HepG2 (cell line): ENCODE measurements around the gene AKAP1. TPM values are rescaled to one million over a fixed set of nuclear protein-coding genes. Genes with fewer than 3 reads are reported as not detected.

Experiments
- ATF5 ChIP-seq: sonication (generic); formaldehyde crosslinking; IDR thresholded peaks from 2 replicates; pipeline ENCODE4 v1.4.0; 2020; ENCODE audit warnings: mild to moderate bottlenecking, low read depth, missing genetic modification reagents
- LBX2 ChIP-seq: sonication (generic); formaldehyde crosslinking; IDR thresholded peaks from 2 replicates; pipeline ENCODE4 v1.5.0; 2020; ENCODE audit warnings: missing genetic modification reagents, mild to moderate bottlenecking, borderline replicate concordance
- PATZ1 ChIP-seq: sonication (generic); formaldehyde crosslinking; IDR thresholded peaks from 2 replicates; pipeline ENCODE4 v1.4.0; 2020; ENCODE audit warnings: missing genetic modification reagents
- PHF20 ChIP-seq: sonication (generic); formaldehyde crosslinking; IDR thresholded peaks from 2 replicates; pipeline ENCODE4 v1.5.0; 2020; ENCODE audit warnings: mild to moderate bottlenecking, missing genetic modification reagents
- RERE ChIP-seq: IDR thresholded peaks from 2 replicates; pipeline ENCODE4 v1.6.1; 2016; ENCODE audit warnings: low read depth, missing genetic modification reagents, missing compliant biosample characterization
- RFXANK ChIP-seq: IDR thresholded peaks from 2 replicates; pipeline ENCODE4 v1.6.1; 2016
- SOX6 ChIP-seq, 2 experiments: fragments of 450-650 bp in 1 of 2; sonication (generic) in 1 of 2; formaldehyde crosslinking in 1 of 2; IDR thresholded peaks; 2 replicates each; pipeline versions ENCODE4 v1.4.0 to v1.6.1; 2017 to 2020; ENCODE audit warnings: antibody characterized with exemption in 1 of 2, mild to moderate bottlenecking in 1 of 2, missing genetic modification reagents in 1 of 2
- SPEN ChIP-seq: sonication (generic); formaldehyde crosslinking; IDR thresholded peaks from 2 replicates; pipeline ENCODE4 v1.5.1; 2020; ENCODE audit warnings: low read depth, mild to moderate bottlenecking, missing genetic modification reagents
- TOPORS ChIP-seq: sonication (generic); formaldehyde crosslinking; IDR thresholded peaks from 2 replicates; pipeline ENCODE4 v1.8.0; 2023; ENCODE audit warnings: mild to moderate bottlenecking, missing genetic modification reagents
- ZBTB42 ChIP-seq: sonication (generic); formaldehyde crosslinking; IDR thresholded peaks from 2 replicates; pipeline ENCODE4 v1.5.0; 2020; ENCODE audit warnings: mild to moderate bottlenecking, missing genetic modification reagents
- ZFYVE20 ChIP-seq: sonication (generic); formaldehyde crosslinking; IDR thresholded peaks from 2 replicates; pipeline ENCODE4 v1.8.0; 2023; ENCODE audit warnings: low read depth, mild to moderate bottlenecking, moderate library complexity, missing genetic modification reagents, borderline replicate concordance
- ZNF142 ChIP-seq: sonication (generic); formaldehyde crosslinking; IDR thresholded peaks from 2 replicates; pipeline ENCODE4 v1.4.0; 2020; ENCODE audit warnings: missing genetic modification reagents
- polyA plus RNA-seq, 8 experiments: library from polyadenylated mRNA; depleted of rRNA in 3 of 8; stranded (reverse) in 7 of 8; unstranded in 1 of 8; fragments of >200 nt; fragmentation: Illumina TruSeq in 4 of 8; extraction: Trizol in 4 of 8; gene quantifications; 2 replicates each; pipeline versions ENCODE4 v1.2.1 to v1.2.3, GENCODE V29; 2011 to 2016; ENCODE audit warnings: low read depth in 4 of 8, missing spikeins in 1 of 8, mixed read lengths in 1 of 8; ENCODE audit not compliant: insufficient read depth in 1 of 8
- total RNA-seq, 5 experiments: library from RNA; depleted of rRNA; stranded (reverse); fragments of >200 nt; fragmentation: Illumina TruSeq; extraction: Trizol; gene quantifications; 2 replicates each; pipeline ENCODE4 v1.2.3, GENCODE V29; 2016; ENCODE audit warnings: low read depth in 1 of 5

AKAP1 gene
- total and polyA plus RNA-seq, 2 of the 13 experiments (the other 11 are each of a cell fraction or from before 2014, with no cell fraction given), result 101 to 131 TPM

GRCh38 chr17:57084802-57085447 lies at the start of gene AKAP1 (continued):
- no peak for TF ChIP-seq ZNF142 (CRISPR knock-in tag)
- no peak; the same call in 1 of the 2 replicates for TF ChIP-seq TOPORS (CRISPR knock-in tag)
- TF ChIP-seq RERE (CRISPR knock-in tag), result no peak; the same call in 1 of the 2 replicates
- TF ChIP-seq ATF5, result 0 out of 2 replicates have a peak, but pooled peaks have one; percentile 14
- peak; percentile 78 for TF ChIP-seq PHF20
- TF ChIP-seq SPEN (CRISPR knock-in tag), result peak; percentile 87
- peak; percentile 15; the same call in 1 of the 2 replicates for TF ChIP-seq ZFYVE20 (CRISPR knock-in tag)
- peak; percentile 40; the same call in 1 of the 2 replicates for TF ChIP-seq RFXANK (CRISPR knock-in tag)
- peak; percentile 32; the same call in 1 of the 2 replicates for TF ChIP-seq ZBTB42 (CRISPR knock-in tag)
- TF ChIP-seq LBX2 (CRISPR knock-in tag), result peak; percentile 81; the same call in 1 of the 2 replicates
- peak; percentile 66; the same call in 1 of the 2 replicates for TF ChIP-seq PATZ1 (CRISPR knock-in tag)
- TF ChIP-seq SOX6 (IDR thresholded peaks at IDR 0.05), result no peak
- TF ChIP-seq SOX6 (CRISPR knock-in tag; IDR thresholded peaks at IDR 0.05), result peak; percentile 43
